ENCODE results near the gene DNAH12.

GRCh38 chr3:57575966-57576626, 32.0 kb upstream of the DNAH12 start:
- no peak for TF ChIP-seq CTCF (conservative IDR thresholded peaks at IDR 0.05; ENCODE audit: low read depth in 2 of 2)
- TF ChIP-seq EZH2phosphoT487 (IDR thresholded peaks at IDR 0.05; ENCODE audit: unreplicated experiment): no peak
- no peak for TF ChIP-seq ZNF331 (CRISPR knock-in tag; IDR thresholded peaks at IDR 0.05; ENCODE audit: low read depth)
- TF ChIP-seq ETS1 (IDR thresholded peaks at IDR 0.05): no peak
- TF ChIP-seq, protein P1, sequence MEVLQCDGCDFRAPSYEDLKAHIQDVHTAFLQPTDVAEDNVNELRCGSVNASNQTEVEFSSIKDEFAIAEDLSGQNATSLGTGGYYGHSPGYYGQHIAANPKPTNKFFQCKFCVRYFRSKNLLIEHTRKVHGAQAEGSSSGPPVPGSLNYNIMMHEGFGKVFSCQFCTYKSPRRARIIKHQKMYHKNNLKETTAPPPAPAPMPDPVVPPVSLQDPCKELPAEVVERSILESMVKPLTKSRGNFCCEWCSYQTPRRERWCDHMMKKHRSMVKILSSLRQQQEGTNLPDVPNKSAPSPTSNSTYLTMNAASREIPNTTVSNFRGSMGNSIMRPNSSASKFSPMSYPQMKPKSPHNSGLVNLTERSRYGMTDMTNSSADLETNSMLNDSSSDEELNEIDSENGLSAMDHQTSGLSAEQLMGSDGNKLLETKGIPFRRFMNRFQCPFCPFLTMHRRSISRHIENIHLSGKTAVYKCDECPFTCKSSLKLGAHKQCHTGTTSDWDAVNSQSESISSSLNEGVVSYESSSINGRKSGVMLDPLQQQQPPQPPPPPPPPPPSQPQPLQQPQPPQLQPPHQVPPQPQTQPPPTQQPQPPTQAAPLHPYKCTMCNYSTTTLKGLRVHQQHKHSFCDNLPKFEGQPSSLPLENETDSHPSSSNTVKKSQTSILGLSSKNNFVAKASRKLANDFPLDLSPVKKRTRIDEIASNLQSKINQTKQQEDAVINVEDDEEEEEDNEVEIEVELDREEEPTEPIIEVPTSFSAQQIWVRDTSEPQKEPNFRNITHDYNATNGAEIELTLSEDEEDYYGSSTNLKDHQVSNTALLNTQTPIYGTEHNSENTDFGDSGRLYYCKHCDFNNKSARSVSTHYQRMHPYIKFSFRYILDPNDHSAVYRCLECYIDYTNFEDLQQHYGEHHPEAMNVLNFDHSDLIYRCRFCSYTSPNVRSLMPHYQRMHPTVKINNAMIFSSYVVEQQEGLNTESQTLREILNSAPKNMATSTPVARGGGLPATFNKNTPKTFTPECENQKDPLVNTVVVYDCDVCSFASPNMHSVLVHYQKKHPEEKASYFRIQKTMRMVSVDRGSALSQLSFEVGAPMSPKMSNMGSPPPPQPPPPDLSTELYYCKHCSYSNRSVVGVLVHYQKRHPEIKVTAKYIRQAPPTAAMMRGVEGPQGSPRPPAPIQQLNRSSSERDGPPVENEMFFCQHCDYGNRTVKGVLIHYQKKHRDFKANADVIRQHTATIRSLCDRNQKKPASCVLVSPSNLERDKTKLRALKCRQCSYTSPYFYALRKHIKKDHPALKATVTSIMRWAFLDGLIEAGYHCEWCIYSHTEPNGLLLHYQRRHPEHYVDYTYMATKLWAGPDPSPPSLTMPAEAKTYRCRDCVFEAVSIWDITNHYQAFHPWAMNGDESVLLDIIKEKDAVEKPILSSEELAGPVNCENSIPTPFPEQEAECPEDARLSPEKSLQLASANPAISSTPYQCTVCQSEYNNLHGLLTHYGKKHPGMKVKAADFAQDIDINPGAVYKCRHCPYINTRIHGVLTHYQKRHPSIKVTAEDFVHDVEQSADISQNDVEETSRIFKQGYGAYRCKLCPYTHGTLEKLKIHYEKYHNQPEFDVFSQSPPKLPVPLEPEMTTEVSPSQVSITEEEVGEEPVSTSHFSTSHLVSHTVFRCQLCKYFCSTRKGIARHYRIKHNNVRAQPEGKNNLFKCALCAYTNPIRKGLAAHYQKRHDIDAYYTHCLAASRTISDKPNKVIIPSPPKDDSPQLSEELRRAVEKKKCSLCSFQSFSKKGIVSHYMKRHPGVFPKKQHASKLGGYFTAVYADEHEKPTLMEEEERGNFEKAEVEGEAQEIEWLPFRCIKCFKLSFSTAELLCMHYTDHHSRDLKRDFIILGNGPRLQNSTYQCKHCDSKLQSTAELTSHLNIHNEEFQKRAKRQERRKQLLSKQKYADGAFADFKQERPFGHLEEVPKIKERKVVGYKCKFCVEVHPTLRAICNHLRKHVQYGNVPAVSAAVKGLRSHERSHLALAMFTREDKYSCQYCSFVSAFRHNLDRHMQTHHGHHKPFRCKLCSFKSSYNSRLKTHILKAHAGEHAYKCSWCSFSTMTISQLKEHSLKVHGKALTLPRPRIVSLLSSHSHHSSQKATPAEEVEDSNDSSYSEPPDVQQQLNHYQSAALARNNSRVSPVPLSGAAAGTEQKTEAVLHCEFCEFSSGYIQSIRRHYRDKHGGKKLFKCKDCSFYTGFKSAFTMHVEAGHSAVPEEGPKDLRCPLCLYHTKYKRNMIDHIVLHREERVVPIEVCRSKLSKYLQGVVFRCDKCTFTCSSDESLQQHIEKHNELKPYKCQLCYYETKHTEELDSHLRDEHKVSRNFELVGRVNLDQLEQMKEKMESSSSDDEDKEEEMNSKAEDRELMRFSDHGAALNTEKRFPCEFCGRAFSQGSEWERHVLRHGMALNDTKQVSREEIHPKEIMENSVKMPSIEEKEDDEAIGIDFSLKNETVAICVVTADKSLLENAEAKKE (CRISPR knock-in tag; IDR thresholded peaks at IDR 0.05): no peak
- no peak for TF ChIP-seq JUNB (IDR thresholded peaks at IDR 0.05; ENCODE audit: unreplicated experiment)
- TF ChIP-seq CREB1 (CRISPR knock-in tag; IDR thresholded peaks at IDR 0.05; ENCODE audit: low read depth): no peak
- no peak for TF ChIP-seq REST (IDR thresholded peaks at IDR 0.05; ENCODE audit: unreplicated experiment)
- no peak for TF ChIP-seq EZH2 (IDR thresholded peaks at IDR 0.05; ENCODE audit: low read depth, unreplicated experiment)

All from GM23338 (cell line).